Ovary (tissue), 3 donors: ENCODE data around the gene TGM2.

Source experiments
- EP300 ChIP-seq: sonication (generic); formaldehyde crosslinking; IDR thresholded peaks from one replicate; pipeline ENCODE4 v1.6.1; 2017; ENCODE audit warnings: antibody characterized with exemption
- POLR2A ChIP-seq: fragments of 450-650 bp; IDR thresholded peaks from one replicate; pipeline ENCODE4 v1.6.1; 2017; ENCODE audit warnings: antibody characterized with exemption, mild to moderate bottlenecking, moderate library complexity
- TF ChIP-seq, protein P1 (sequence below), 3 donors: fragments of 450-650 bp in 2 of 3; fragments of 200-600 bp in 1 of 3; IDR thresholded peaks; one replicate each; pipeline versions ENCODE4 v1.5.1 to v1.8.0; 2016 to 2022; ENCODE audit warnings: antibody characterized with exemption in 3 of 3, mild to moderate bottlenecking in 1 of 3
- donor health status: DM: no; HTN: no; CAD: no.

DNA sequence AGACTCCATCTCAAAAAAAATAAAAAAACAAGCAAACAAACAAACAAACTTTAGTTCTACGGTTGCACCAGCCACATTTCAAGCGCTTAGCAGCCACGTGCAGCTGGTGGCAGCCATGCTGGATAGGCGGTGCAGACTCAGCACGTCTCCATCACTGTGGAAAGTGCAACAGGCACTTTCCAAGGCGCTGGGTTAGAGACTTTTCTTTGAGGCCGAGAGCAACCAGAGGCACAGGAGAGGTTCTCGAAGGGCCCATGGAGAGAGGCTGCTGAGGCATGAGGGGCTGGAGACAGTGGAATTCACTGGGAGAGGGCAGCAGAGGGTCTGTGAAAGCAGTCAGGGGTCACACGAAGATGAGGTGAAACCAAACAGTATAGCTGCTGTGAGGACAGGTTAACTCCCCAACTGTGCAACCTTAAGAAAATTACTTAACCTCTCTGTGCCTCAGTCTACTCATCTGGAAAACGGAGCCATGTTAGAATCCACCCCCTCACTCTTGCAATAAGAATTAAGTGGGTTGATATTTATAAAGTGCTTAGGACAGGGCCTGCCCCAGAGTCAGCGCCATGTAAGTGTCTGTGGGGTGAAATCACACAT, 27.5 kb downstream of the TGM2 start:
- TF ChIP-seq, protein P1, sequence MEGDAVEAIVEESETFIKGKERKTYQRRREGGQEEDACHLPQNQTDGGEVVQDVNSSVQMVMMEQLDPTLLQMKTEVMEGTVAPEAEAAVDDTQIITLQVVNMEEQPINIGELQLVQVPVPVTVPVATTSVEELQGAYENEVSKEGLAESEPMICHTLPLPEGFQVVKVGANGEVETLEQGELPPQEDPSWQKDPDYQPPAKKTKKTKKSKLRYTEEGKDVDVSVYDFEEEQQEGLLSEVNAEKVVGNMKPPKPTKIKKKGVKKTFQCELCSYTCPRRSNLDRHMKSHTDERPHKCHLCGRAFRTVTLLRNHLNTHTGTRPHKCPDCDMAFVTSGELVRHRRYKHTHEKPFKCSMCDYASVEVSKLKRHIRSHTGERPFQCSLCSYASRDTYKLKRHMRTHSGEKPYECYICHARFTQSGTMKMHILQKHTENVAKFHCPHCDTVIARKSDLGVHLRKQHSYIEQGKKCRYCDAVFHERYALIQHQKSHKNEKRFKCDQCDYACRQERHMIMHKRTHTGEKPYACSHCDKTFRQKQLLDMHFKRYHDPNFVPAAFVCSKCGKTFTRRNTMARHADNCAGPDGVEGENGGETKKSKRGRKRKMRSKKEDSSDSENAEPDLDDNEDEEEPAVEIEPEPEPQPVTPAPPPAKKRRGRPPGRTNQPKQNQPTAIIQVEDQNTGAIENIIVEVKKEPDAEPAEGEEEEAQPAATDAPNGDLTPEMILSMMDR (IDR thresholded peaks at IDR 0.05) = no peak
- TF ChIP-seq EP300 (no peak), POLR2A (no peak)
